DND-41 (cell line): ENCODE measurements around the gene MYO16.

Experiments used
- EZH2 ChIP-seq: IDR thresholded peaks from 3 replicates; pipeline ENCODE4 v1.6.1; 2012; ENCODE audit warnings: borderline replicate concordance, low read depth, mild to moderate bottlenecking, moderate library complexity, low read length, inconsistent platforms; ENCODE audit not compliant: severe bottlenecking
- TF ChIP-seq, protein P1 (sequence below): IDR thresholded peaks from 2 replicates; pipeline ENCODE4 v1.5.1; 2012; ENCODE audit warnings: borderline replicate concordance, low read length, moderate library complexity, mild to moderate bottlenecking; ENCODE audit not compliant: poor library complexity, severe bottlenecking; ENCODE audit errors: extremely low read depth

DNA sequence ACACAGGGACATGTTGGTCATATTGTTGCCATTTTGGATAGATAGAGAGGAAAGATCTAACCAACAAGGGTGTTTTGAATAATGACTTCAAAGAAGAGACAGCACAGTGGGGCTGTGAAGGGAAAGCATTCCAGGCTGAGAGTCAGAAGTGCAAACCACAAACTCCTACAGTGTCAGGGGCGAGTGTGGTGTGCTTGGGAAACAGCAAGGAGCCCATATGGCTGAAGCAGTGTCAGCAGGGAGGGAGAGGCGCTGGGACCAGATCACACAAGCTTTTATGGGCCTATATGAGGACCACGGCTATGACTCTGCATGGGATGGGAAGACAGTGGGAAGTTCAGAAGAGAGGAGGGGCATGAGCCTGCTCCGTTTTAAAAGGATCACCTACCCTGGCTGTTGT lies 166.4 kb downstream of the MYO16 start:
- TF ChIP-seq, protein P1, sequence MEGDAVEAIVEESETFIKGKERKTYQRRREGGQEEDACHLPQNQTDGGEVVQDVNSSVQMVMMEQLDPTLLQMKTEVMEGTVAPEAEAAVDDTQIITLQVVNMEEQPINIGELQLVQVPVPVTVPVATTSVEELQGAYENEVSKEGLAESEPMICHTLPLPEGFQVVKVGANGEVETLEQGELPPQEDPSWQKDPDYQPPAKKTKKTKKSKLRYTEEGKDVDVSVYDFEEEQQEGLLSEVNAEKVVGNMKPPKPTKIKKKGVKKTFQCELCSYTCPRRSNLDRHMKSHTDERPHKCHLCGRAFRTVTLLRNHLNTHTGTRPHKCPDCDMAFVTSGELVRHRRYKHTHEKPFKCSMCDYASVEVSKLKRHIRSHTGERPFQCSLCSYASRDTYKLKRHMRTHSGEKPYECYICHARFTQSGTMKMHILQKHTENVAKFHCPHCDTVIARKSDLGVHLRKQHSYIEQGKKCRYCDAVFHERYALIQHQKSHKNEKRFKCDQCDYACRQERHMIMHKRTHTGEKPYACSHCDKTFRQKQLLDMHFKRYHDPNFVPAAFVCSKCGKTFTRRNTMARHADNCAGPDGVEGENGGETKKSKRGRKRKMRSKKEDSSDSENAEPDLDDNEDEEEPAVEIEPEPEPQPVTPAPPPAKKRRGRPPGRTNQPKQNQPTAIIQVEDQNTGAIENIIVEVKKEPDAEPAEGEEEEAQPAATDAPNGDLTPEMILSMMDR = no peak
- no peak for TF ChIP-seq EZH2
